Brain microvascular endothelial cell (primary cell): ENCODE measurements around the gene WWC2.
A peak's percentile ranks its signal among the peaks of the same experiment; 100 is the strongest.

Experiments used
- DNase-seq: peaks from one replicate; pipeline ENCODE4 v3.0.0-alpha.2; 2020
- H3K27ac ChIP-seq: fragments of 250-450 bp; sonication (Bioruptor Pico); 2 replicates; pipeline ENCODE4 v1.5.1; 2020; ENCODE audit warnings: mild to moderate bottlenecking, moderate library complexity
- H3K27me3 ChIP-seq: fragments of 250-450 bp; sonication (Bioruptor Pico); replicated peaks from 2 replicates; pipeline ENCODE4 v1.5.1; 2020; ENCODE audit warnings: mild to moderate bottlenecking
- H3K36me3 ChIP-seq: fragments of 250-450 bp; sonication (Bioruptor Pico); replicated peaks from 2 replicates; pipeline ENCODE4 v1.5.1; 2020; ENCODE audit warnings: mild to moderate bottlenecking
- H3K4me3 ChIP-seq: 2 replicates; pipeline ENCODE4 v1.5.1; 2011; ENCODE audit warnings: low read depth, mild to moderate bottlenecking, control low read depth, low read length, moderate library complexity
- in situ Hi-C: cut with HindIII; loops from 2 replicates; pipeline ENCODE4 v1.10.0; 2017; ENCODE audit warnings: low sequenced_read_pairs, low pct_ligation_motif_present
- TF ChIP-seq, protein P1 (sequence below): IDR thresholded peaks from 2 replicates; pipeline ENCODE4 v1.5.1; 2011; ENCODE audit warnings: low read depth, mild to moderate bottlenecking, moderate library complexity, low read length, control low read depth, inconsistent platforms; ENCODE audit errors: missing control alignments

Gene WWC2

DNA sequence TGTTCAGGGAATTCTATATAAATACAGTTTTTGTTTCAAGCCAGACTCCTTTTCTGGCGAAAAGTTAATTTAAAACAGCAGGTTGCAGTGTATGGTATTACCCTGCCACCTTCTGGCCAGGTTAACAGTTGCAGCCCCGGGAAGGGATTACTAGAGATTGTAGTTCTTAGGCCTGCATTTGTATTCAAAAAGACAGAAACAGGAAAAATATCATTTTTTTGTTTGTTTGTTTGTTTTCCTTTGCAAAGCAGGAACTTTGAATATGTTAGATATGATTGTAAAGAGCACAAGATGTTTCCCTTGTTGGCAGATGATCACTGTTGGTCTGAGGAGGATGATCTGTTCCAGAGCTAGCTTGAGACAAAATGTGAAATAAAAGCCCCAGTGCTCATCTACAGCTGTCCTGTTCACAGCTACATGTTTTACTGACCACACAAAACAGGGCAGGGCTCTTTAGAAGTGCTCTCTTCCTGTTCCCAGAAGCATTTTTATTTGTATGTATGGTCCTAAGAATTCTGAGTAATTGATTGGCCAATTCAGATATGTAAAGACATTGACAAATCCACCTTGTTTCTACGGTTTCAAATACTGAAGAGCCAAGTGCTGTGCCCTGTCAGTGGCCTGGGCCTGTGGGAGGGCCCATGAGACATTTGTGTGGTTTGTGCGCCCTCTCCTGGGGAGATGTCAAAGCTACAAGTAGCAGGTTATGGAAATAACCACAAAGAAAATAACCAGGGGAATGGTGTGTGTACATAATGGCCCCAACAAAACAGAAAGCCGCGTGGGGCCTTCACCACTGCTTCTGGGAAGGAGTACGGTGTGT, 163.1 kb downstream of the WWC2 start:
- H3K27ac ChIP-seq, result no peak overlapping the region
- no peaks in the 10 kb centered on the region for H3K27me3 ChIP-seq
- H3K4me3 ChIP-seq, result no peak overlapping the region
- TF ChIP-seq, protein P1, sequence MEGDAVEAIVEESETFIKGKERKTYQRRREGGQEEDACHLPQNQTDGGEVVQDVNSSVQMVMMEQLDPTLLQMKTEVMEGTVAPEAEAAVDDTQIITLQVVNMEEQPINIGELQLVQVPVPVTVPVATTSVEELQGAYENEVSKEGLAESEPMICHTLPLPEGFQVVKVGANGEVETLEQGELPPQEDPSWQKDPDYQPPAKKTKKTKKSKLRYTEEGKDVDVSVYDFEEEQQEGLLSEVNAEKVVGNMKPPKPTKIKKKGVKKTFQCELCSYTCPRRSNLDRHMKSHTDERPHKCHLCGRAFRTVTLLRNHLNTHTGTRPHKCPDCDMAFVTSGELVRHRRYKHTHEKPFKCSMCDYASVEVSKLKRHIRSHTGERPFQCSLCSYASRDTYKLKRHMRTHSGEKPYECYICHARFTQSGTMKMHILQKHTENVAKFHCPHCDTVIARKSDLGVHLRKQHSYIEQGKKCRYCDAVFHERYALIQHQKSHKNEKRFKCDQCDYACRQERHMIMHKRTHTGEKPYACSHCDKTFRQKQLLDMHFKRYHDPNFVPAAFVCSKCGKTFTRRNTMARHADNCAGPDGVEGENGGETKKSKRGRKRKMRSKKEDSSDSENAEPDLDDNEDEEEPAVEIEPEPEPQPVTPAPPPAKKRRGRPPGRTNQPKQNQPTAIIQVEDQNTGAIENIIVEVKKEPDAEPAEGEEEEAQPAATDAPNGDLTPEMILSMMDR, result peak; percentile 89
- peak; percentile 76 for DNase-seq
- H3K36me3 ChIP-seq, result peaks cover 19% of the 10 kb centered on the region
- in situ Hi-C loops, result loop anchor here (25.0 kb wide), 2 partner anchors 200 to 325 kb away; no protein-coding TSS in a partner anchor

DNA sequence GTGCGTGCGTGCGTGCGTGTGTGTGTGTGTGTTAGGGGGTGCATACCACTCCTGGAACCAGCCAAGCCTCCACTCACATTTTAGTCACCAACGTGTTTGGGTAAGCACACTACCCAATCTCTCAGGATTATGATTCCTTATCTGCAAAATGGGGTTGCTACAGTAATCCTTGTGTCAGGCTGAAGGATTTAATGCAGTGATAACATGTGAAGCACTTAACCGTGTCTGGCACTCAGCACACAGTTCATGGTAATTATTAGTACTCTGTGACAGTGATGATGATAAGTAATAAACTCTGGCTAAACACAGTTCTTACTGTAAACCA, 163.7 kb downstream of the WWC2 start:
- Histone ChIP-seq H3K4me3 (no peak overlapping the region), H3K27me3 (no peaks in the 10 kb centered on the region), H3K36me3 (peaks cover 20% of the 10 kb centered on the region), H3K27ac (no peak overlapping the region)
- no peak for DNase-seq
- in situ Hi-C loops, result loop anchor here (25.0 kb wide), 2 partner anchors 200 to 325 kb away; no protein-coding TSS in a partner anchor
- TF ChIP-seq, protein P1, result no peak

DNA sequence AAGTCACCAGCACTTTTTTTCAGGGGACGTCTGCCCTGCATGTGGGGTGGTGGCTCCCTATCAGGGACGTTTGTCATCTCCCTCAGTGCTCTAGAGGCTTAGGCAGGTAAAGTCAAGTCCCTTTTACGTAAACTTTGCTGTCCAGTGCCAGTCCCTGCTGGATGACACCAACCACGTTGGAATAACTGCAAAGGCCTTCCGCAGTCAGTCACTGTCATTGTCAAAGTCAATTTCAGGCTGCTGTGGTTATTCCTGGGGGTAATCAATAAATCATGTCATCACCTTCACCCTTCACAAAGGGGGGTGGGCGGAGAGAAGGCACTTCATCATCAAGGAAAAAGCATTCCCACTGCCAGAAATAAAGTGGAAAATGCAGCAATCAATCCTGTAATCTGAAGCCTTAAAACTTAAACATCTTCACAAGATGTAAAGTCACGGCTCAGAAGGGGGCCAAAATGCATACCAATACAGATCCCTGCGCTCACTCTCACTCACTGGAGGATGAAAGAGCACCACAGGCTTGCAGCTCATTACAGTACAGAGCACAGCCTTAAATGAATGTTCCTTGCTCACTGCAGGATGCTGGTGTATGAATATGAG, 164.8 kb downstream of the WWC2 start:
- TF ChIP-seq, protein P1, result no peak
- Histone ChIP-seq H3K36me3 (peaks cover 26% of the 10 kb centered on the region), H3K4me3 (no peak overlapping the region), H3K27me3 (no peaks in the 10 kb centered on the region), H3K27ac (no peak overlapping the region)
- in situ Hi-C loops, result loop anchor here (25.0 kb wide), 2 partner anchors 202 to 327 kb away; no protein-coding TSS in a partner anchor
- no peak for DNase-seq

DNA sequence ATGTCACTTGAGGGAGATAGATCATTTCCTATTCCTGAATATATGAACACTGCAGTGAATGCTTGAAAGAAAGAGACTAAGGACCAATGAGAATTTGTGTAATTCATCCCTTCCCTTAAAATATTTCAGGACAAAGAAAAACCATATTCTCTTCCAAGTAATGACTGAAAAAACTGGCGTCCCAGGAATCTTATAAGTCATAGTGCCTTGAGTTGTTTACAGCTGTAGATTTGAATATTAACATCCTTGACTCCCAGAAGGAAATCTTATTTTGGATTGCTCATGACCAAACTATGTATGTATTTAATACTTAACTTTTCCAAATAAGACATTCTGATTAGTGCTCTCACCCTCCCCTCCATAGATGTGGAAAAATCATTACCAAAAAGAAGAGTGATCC, 165.6 kb downstream of the WWC2 start:
- Histone ChIP-seq H3K4me3 (no peak overlapping the region), H3K27me3 (no peaks in the 10 kb centered on the region), H3K36me3 (peaks cover 31% of the 10 kb centered on the region), H3K27ac (no peak overlapping the region)
- in situ Hi-C loops, result loop anchor here (25.0 kb wide), 2 partner anchors 202 to 327 kb away; no protein-coding TSS in a partner anchor
- no peak for DNase-seq
- TF ChIP-seq, protein P1, result no peak

DNA sequence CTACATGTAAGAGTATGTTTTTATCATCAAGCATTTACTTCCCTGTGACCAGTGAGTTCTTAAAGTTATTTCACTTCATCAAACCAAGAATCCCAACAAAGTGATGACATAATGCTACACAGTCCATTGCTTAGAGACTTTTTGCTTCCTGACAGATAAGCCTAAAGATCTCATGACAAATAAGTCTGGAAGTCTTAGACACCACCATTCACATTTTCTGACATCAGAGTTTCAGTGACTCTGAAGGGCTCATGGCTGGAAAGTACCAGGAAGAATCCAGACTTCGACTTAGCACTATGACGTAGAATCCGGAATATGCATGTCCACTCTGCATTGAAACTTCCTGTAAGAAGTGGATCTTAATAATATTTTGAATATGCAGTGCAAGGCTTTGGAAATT, 167.3 kb downstream of the WWC2 start:
- in situ Hi-C loops, result loop anchor here (25.0 kb wide), 2 partner anchors 204 to 329 kb away; no protein-coding TSS in a partner anchor
- TF ChIP-seq, protein P1, result no peak
- Histone ChIP-seq H3K36me3 (peaks cover 24% of the 10 kb centered on the region), H3K4me3 (no peak overlapping the region), H3K27ac (no peak overlapping the region), H3K27me3 (no peaks in the 10 kb centered on the region)
- peak; percentile 28 for DNase-seq
